HCT116 (cell line): ENCODE data around the gene ATP2A3. TPM values are rescaled to one million over a fixed set of nuclear protein-coding genes. Genes with fewer than 3 reads are reported as not detected.

Experiments used
- ATAC-seq: fragments of 200-7000 bp; cut with Tn5 transposase; 2 replicates; pipeline ENCODE4 v1.9.1; 2020; ENCODE audit warnings: mild to moderate bottlenecking, moderate library complexity
- BruUV-seq: library from RNA; stranded (reverse); fragments of 400-500 nt; replicated peaks from 2 replicates; lab custom pipeline; 2021; lab: Mats Ljungman, UMichigan
- CTCF ChIA-PET: fragments of 300-600 bp; sonication (Branson Sonifier 250); formaldehyde crosslinking; loops from one replicate; lab custom pipeline; 2021; ENCODE audit warnings: antibody characterized with exemption; lab: Charles Lee
- POLR2A ChIA-PET: fragments of 300-600, 350-600 bp; sonication (Branson Sonifier 250); formaldehyde crosslinking; loops from one replicate; lab custom pipeline; 2021; ENCODE audit warnings: antibody characterized with exemption; lab: Charles Lee
- RAD21 ChIA-PET, 2 experiments: fragments of 300-600 bp; sonication (Branson Sonifier 250); formaldehyde crosslinking; loops; one replicate each; lab custom pipeline; 2023; ENCODE audit warnings: low total read pairs in 2 of 2; ENCODE audit not compliant: uncharacterized antibody in 2 of 2, unreplicated experiment in 2 of 2, low non-redundant PET in 1 of 2; lab: Charles Lee
- DNase-seq: peaks from one replicate; pipeline ENCODE4 v3.0.0-alpha.2; 2010; ENCODE audit warnings: low read depth, low spot score
- H2AFZ ChIP-seq: fragments of 200-600 bp; shearing (Covaris generic), sonication (generic); 2 replicates; pipeline ENCODE4 v1.6.1; 2017; ENCODE audit warnings: low read depth, mixed run types, mixed read lengths, antibody characterized with exemption, low read length; ENCODE audit not compliant: poor library complexity, severe bottlenecking
- H3K27ac ChIP-seq: 2 replicates; pipeline ENCODE4 v1.5.1; 2012; ENCODE audit warnings: low read depth, low read length
- H3K27me3 ChIP-seq: fragments of 200-600 bp; sonication (generic); 2 replicates; pipeline ENCODE4 v1.6.1; 2016; ENCODE audit warnings: mixed run types, low read length, mixed read lengths; ENCODE audit not compliant: insufficient read depth
- H3K36me3 ChIP-seq, 2 experiments: fragments of 200-500 bp in 1 of 2; fragments of 200-600 bp in 1 of 2; sonication (Bioruptor generic) in 1 of 2; sonication (generic) in 1 of 2; 2 replicates each; pipeline versions ENCODE4 v1.5.1 to v1.6.1; 2014 to 2016; ENCODE audit warnings: low read length in 2 of 2, inconsistent platforms in 1 of 2, mixed read lengths in 1 of 2, mixed run types in 1 of 2; ENCODE audit not compliant: insufficient read depth in 2 of 2, control insufficient read depth in 1 of 2
- H3K4me1 ChIP-seq, 2 experiments: fragments of 200-600 bp in 1 of 2; sonication (generic) in 1 of 2; 2 replicates each; pipeline versions ENCODE4 v1.5.1 to v1.6.1; 2012 to 2017; ENCODE audit warnings: low read length in 2 of 2, inconsistent platforms in 1 of 2, mild to moderate bottlenecking in 1 of 2, mixed read lengths in 1 of 2, mixed run types in 1 of 2, moderate library complexity in 1 of 2; ENCODE audit not compliant: insufficient read depth in 2 of 2, control insufficient read depth in 1 of 2
- H3K4me2 ChIP-seq: fragments of 200-600 bp; sonication (generic); 2 replicates; pipeline ENCODE4 v1.6.1; 2017; ENCODE audit warnings: mixed run types, low read length, mixed read lengths
- H3K4me3 ChIP-seq, 2 experiments: fragments of 200-600 bp in 1 of 2; sonication (generic) in 1 of 2; replicated peaks in 1 of 2; 2 replicates each; pipeline ENCODE4 v1.5.1; 2011 to 2016; ENCODE audit warnings: low read length in 2 of 2, control low read depth in 1 of 2, low read depth in 1 of 2, mild to moderate bottlenecking in 1 of 2, mixed read lengths in 1 of 2, mixed run types in 1 of 2
- H3K79me2 ChIP-seq: fragments of 200-600 bp; sonication (generic); 2 replicates; pipeline ENCODE4 v1.6.1; 2017; ENCODE audit warnings: mild to moderate bottlenecking, mixed run types, low read length, moderate library complexity, mixed read lengths; ENCODE audit not compliant: insufficient read depth
- H3K9ac ChIP-seq: fragments of 200-600 bp; sonication (generic); 2 replicates; pipeline ENCODE4 v1.6.1; 2016; ENCODE audit warnings: low read length, mixed read lengths
- H3K9me2 ChIP-seq: fragments of 200-600 bp; sonication (generic), shearing (Covaris generic); 2 replicates; pipeline ENCODE4 v1.6.1; 2017; ENCODE audit warnings: mixed run types, mild to moderate bottlenecking, moderate library complexity; ENCODE audit not compliant: insufficient read depth
- H3K9me3 ChIP-seq, 2 experiments: fragments of 200-500 bp in 1 of 2; fragments of 200-600 bp in 1 of 2; sonication (Bioruptor generic) in 1 of 2; sonication (generic) in 1 of 2; 2 replicates each; pipeline ENCODE4 v1.6.1; 2014 to 2017; ENCODE audit warnings: low read length in 2 of 2, mixed read lengths in 2 of 2, inconsistent platforms in 1 of 2, low read depth in 1 of 2, mild to moderate bottlenecking in 1 of 2, mixed run types in 1 of 2, moderate library complexity in 1 of 2; ENCODE audit not compliant: control insufficient read depth in 1 of 2, insufficient read depth in 1 of 2
- H4K20me1 ChIP-seq: fragments of 200-600 bp; sonication (generic), shearing (Covaris generic); 2 replicates; pipeline ENCODE4 v1.6.1; 2017; ENCODE audit warnings: mixed run types, mild to moderate bottlenecking, moderate library complexity; ENCODE audit not compliant: insufficient read depth
- EZH2phosphoT487 ChIP-seq: fragments of 200-600 bp; IDR thresholded peaks from 2 replicates; pipeline ENCODE4 v1.6.1; 2018; ENCODE audit warnings: antibody characterized with exemption, borderline replicate concordance
- JUND ChIP-seq: IDR thresholded peaks from 2 replicates; pipeline ENCODE4 v1.6.1; 2012
- POLR2A ChIP-seq: IDR thresholded peaks from 2 replicates; pipeline ENCODE4 v1.7.0; 2011; ENCODE audit warnings: borderline replicate concordance; ENCODE audit not compliant: insufficient read depth, insufficient read length; ENCODE audit errors: extremely low read depth
- REST ChIP-seq: IDR thresholded peaks from 2 replicates; pipeline ENCODE4 v1.6.1; 2012; ENCODE audit warnings: low read depth
- SIN3A ChIP-seq: IDR thresholded peaks from 2 replicates; pipeline ENCODE4 v1.6.1; 2012; ENCODE audit warnings: low read depth
- SP1 ChIP-seq: IDR thresholded peaks from 2 replicates; pipeline ENCODE4 v1.6.1; 2012; ENCODE audit warnings: low read depth
- ZNF274 ChIP-seq: fragments of 200-500 bp; sonication (Bioruptor generic); IDR thresholded peaks from 2 replicates; pipeline ENCODE4 v1.6.1; 2014; ENCODE audit warnings: mild to moderate bottlenecking, low read depth, low read length, inconsistent platforms
- intact Hi-C: fragments of 100-400 bp; cut with micrococcal nuclease; formaldehyde crosslinking; loops from 2 replicates; pipeline ENCODE4 v1.10.0; 2022
- total RNA-seq: library from RNA; stranded (reverse); gene quantifications from one replicate; pipeline ENCODE4 v1.2.1, GENCODE V29; 2021; ENCODE audit not compliant: unreplicated experiment

The ATP2A3 gene
- total RNA-seq, 1 experiment from 2014 or later: 23.1 TPM

GRCh38 chr17:3888343-3889171 is 75.7 kb downstream of the ATP2A3 start (continued):
- no peak for TF ChIP-seq EZH2phosphoT487
- TF ChIP-seq, all 23 proteins: peak for 10

- H3K4me1 ChIP-seq: peaks cover 58 to 70% of the 10 kb centered on the region in 2 experiments
- H3K27me3 ChIP-seq: no peaks in the 10 kb centered on the region
- H3K79me2 ChIP-seq: peaks cover 16% of the 10 kb centered on the region; the same call in 1 of the 2 replicates
- ChIA-PET POLR2A (no interaction called here), CTCF (no interaction called here), RAD21 (no interaction called here)
- peak overlapping the region; percentile 83 for H3K27ac ChIP-seq
- TF ChIP-seq JUND: no peak
- no peak for TF ChIP-seq REST
- TF ChIP-seq POLR2A: no peak
- TF ChIP-seq EZH2phosphoT487: no peak
- TF ChIP-seq SP1: no peak
- no peak for TF ChIP-seq SIN3A
- TF ChIP-seq ZNF274: no peak
- H3K36me3 ChIP-seq: peaks cover 4 to 13% of the 10 kb centered on the region in 2 experiments; a peak in 2 of 4 replicates
- no peak for ATAC-seq
- no peaks in the 10 kb centered on the region for H3K9me2 ChIP-seq
- no peaks in the 10 kb centered on the region for H4K20me1 ChIP-seq
- H3K9me3 ChIP-seq: no peaks in the 10 kb centered on the region
- peak overlapping the region; percentile 63 for H3K9ac ChIP-seq
- peak overlapping the region in 1 of 2 experiments; percentile 53; a peak in 3 of 4 replicates for H3K4me3 ChIP-seq
- no TSS peak for BruUV-seq
- H2AFZ ChIP-seq: no peak overlapping the region
- intact Hi-C loops: no loop called here
- H3K4me2 ChIP-seq: peak overlapping the region; percentile 89
- no peak for DNase-seq
These were observed 76.4 kb downstream of the ATP2A3 start for GRCh38 chr17:3887804-3888203.
